ENCODE results near the gene SF3B3. TPM values are rescaled to one million over a fixed set of nuclear protein-coding genes. Genes with fewer than 3 reads are reported as not detected.

SF3B3 gene
- total RNA-seq, 4 donors from 2014 or later = 51.1 to 90.6 (median 66.2) TPM

GRCh38 chr16:70482624-70483023 lies 41.0 kb upstream of the SF3B3 start:
- peaks cover 21 to 96% (median 81%) of the 10 kb centered on the region in 4 donors for H3K36me3 ChIP-seq
- no peak overlapping the region for H3K27ac ChIP-seq (replicated peaks in 1 of 4)
- WGBS = 80% methylated on average over 3 of the region's 5 CpGs
- H3K4me1 ChIP-seq = peaks cover 12 to 20% (median 14%) of the 10 kb centered on the region in 4 donors
- DNase-seq (ENCODE audit: extremely low spot score) = no peak
- H3K9me3 ChIP-seq = no peaks in the 10 kb centered on the region
- intact Hi-C loops (cut with DNase I) = no loop called here
- TF ChIP-seq CTCF (IDR thresholded peaks at IDR 0.05) (no peak), EP300 (IDR thresholded peaks at IDR 0.05) (no peak), POLR2A (IDR thresholded peaks at IDR 0.05; ENCODE audit: low read depth) (no peak), POLR2AphosphoS5 (IDR thresholded peaks at IDR 0.05) (no peak)
- no peak overlapping the region for H3K4me3 ChIP-seq
- no peaks in the 10 kb centered on the region for H3K27me3 ChIP-seq

- H3K4me3 ChIP-seq = no peak overlapping the region
- intact Hi-C loops (cut with DNase I) = no loop called here
- no peak for TF ChIP-seq EP300 (IDR thresholded peaks at IDR 0.05)
- TF ChIP-seq POLR2AphosphoS5 (IDR thresholded peaks at IDR 0.05) = no peak
- no peak for TF ChIP-seq POLR2A (IDR thresholded peaks at IDR 0.05; ENCODE audit: low read depth)
- no peak for TF ChIP-seq CTCF (IDR thresholded peaks at IDR 0.05)
- WGBS = 91% methylated on average over 4 of the region's 5 CpGs
- H3K9me3 ChIP-seq = no peaks in the 10 kb centered on the region
- no peak for DNase-seq (ENCODE audit: extremely low spot score)
- H3K36me3 ChIP-seq = peaks cover 27 to 96% (median 85%) of the 10 kb centered on the region in 4 donors
- no peaks in the 10 kb centered on the region for H3K27me3 ChIP-seq
- H3K4me1 ChIP-seq = peaks cover 11 to 16% (median 13%) of the 10 kb centered on the region in 4 donors
- no peak overlapping the region for H3K27ac ChIP-seq (replicated peaks in 1 of 4)
Measured at GRCh38 chr16:70483426-70483825, 40.2 kb upstream of the SF3B3 start.

- no peak for TF ChIP-seq POLR2AphosphoS5 (IDR thresholded peaks at IDR 0.05)
- no peak for TF ChIP-seq POLR2A (IDR thresholded peaks at IDR 0.05; ENCODE audit: low read depth)
- no peak for TF ChIP-seq CTCF (IDR thresholded peaks at IDR 0.05)
- TF ChIP-seq EP300 (IDR thresholded peaks at IDR 0.05) = no peak
- Histone ChIP-seq H3K27me3 (no peaks in the 10 kb centered on the region), H3K4me1 (peaks cover 0 to 3% (median under 1%) of the 10 kb centered on the region in 4 donors), H3K27ac (replicated peaks in 1 of 4) (no peak overlapping the region), H3K36me3 (peaks cover 26 to 96% (median 86%) of the 10 kb centered on the region in 4 donors), H3K9me3 (no peaks in the 10 kb centered on the region), H3K4me3 (no peak overlapping the region)
- intact Hi-C loops (cut with DNase I) = no loop called here
- no peak for DNase-seq (ENCODE audit: extremely low spot score)
- 94% methylated on average over 2 of the region's 2 CpGs for WGBS
Measured at GRCh38 chr16:70484867-70485266, 38.7 kb upstream of the SF3B3 start.

DNA sequence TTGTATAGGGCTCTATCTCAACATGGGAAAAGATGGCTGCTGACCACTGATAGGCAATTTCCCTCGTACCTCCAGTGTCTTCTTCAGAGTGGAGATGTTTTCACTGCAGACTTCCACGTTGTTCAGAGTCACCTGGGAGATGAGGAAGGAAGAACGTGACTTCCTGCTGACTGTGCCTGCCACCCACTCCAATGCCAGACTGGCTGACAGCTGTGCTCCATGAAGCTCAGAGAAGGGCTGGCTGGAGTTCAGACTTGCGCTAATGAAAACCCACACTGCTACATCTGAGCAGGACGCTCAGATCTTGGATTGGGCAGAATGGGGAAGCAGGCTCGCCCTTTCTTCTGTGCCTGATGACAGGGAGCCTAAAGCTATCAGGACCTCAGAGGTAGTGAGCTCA lies 33.4 kb upstream of the SF3B3 start:
- TF ChIP-seq POLR2A (IDR thresholded peaks at IDR 0.05; ENCODE audit: low read depth) (no peak), CTCF (IDR thresholded peaks at IDR 0.05) (no peak), EP300 (IDR thresholded peaks at IDR 0.05) (no peak), POLR2AphosphoS5 (IDR thresholded peaks at IDR 0.05) (no peak)
- intact Hi-C loops (cut with DNase I) = no loop called here
- H3K27me3 ChIP-seq = no peaks in the 10 kb centered on the region
- no peaks in the 10 kb centered on the region for H3K9me3 ChIP-seq
- H3K4me3 ChIP-seq = no peak overlapping the region
- no peaks in the 10 kb centered on the region for H3K4me1 ChIP-seq
- WGBS = 76% methylated on average over 6 of the region's 6 CpGs
- DNase-seq (ENCODE audit: extremely low spot score) = no peak
- H3K36me3 ChIP-seq = peaks cover 33 to 97% (median 76%) of the 10 kb centered on the region in 4 donors
- H3K27ac ChIP-seq (replicated peaks in 1 of 4) = no peak overlapping the region

DNA sequence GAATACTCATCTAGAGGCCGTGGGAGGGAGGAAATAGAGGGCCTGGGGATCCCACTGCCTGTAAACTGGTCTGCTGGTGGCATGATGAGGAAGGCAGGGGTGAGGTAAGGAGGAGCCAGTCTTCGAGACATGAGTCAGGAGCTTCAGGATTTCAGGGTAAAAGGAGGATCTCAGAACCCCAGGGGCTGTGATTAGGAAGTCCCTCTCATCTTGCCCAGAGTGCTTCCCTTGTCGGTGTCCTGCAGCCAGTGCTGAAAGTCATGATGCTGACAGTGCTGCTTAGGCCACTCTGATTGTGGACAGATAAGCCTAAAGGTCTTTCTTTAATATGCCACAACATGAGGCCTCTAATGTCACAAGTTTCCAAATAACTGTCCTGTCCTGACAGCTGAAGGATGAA lies 29.8 kb upstream of the SF3B3 start:
- intact Hi-C loops (cut with DNase I) = no loop called here
- no peak for DNase-seq (ENCODE audit: extremely low spot score)
- TF ChIP-seq EP300 (IDR thresholded peaks at IDR 0.05) (no peak), POLR2A (IDR thresholded peaks at IDR 0.05; ENCODE audit: low read depth) (no peak), CTCF (IDR thresholded peaks at IDR 0.05) (no peak), POLR2AphosphoS5 (IDR thresholded peaks at IDR 0.05) (no peak)
- no peaks in the 10 kb centered on the region for H3K4me1 ChIP-seq
- H3K4me3 ChIP-seq = no peak overlapping the region
- H3K27ac ChIP-seq (replicated peaks in 1 of 4) = no peak overlapping the region
- H3K27me3 ChIP-seq = no peaks in the 10 kb centered on the region
- H3K9me3 ChIP-seq = no peaks in the 10 kb centered on the region
- H3K36me3 ChIP-seq = peaks cover 49 to 97% (median 76%) of the 10 kb centered on the region in 4 donors
- WGBS = 98% methylated on average over 3 of the region's 3 CpGs
